Lower leg skin (tissue), 3 donors: ENCODE data around the gene VWCE.
"Not testable (repeated sequence)": the region's sequence is repeated elsewhere in the genome, so short reads cannot be mapped to it uniquely, and the experiment has no call there.

Experiments
- CTCF ChIP-seq, 3 donors: fragments of 450-650 bp; IDR thresholded peaks; one replicate each; pipeline ENCODE4 v1.5.1; 2016; ENCODE audit warnings: antibody characterized with exemption in 3 of 3, mild to moderate bottlenecking in 3 of 3, moderate library complexity in 2 of 3
- POLR2A ChIP-seq, 2 donors: fragments of 450-650 bp; IDR thresholded peaks; one replicate each; pipeline ENCODE4 v1.6.1; 2016 to 2017; ENCODE audit warnings: antibody characterized with exemption in 2 of 2, mild to moderate bottlenecking in 1 of 2, moderate library complexity in 1 of 2

- not testable (repeated sequence) for TF ChIP-seq CTCF, POLR2A (IDR thresholded peaks at IDR 0.05)
These were observed 44.0 kb downstream of the VWCE start for GRCh38 chr11:61250796-61251765.
